Activated CD8-positive, alpha-beta memory T cell treated with anti-CD3 and anti-CD28 coated beads for 4 hours (primary cell): Measurements from ENCODE around the gene FST.

Experiments
- DNase-seq, 2 donors: peaks; one replicate each; pipeline ENCODE4 v3.0.0-alpha.2; 2020; ENCODE audit warnings: low read depth in 2 of 2

The FST gene

DNA sequence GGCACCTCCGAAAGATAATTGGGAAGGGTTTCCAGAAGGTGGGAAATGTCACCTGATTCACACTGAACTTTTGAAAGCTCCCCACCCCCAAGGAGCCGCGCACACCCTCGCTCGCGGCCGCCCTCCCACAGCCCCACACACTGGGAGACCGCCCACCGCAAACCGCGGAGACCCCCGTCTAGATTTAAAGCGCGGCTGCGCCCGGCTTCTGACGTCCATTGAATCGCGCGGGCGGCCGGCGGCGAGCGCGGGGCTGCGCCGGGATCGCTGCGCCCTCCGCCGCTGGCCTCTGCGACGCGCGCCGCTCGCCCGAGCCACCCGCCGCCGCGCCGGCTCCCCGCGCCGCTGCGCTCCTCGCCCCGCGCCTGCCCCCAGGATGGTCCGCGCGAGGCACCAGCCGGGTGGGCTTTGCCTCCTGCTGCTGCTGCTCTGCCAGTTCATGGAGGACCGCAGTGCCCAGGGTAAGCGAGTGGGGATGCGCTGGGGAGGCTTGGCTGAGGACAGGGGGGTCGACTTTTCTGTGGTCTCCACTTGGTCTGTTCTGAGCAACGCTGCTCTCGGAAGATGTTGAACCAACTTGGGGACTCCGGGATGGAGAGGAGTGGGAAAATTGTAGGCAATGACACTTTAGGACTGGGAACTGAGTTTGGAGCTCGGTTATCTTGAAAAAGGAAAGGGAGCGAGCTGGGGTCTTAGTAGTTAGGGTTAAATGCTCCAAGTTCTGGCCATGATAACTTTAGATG lies at the start of gene FST:
FST (plus strand) TSS at position 214 of the 743 bp plus-strand sequence; CDS start at position 377, 163 bp downstream.
- DNase-seq = no peak

DNA sequence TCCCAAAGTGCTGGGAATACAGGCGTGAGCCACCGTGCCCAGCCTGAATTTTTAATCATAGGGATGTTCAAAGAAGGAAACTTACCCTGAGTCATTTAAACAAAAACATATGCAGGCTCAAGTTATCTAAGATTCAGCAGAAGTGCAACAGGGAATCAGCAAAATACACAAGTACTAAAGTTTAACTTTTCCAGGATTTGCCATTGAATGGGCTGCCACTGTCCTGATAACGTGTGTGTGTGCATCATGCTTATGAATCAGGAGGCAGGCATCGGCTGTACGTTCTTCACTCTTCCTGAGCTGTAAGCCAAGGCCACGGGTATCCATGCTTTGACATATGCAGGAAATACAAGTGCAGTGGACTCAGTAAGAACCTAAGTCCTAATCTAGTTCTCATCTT lies 48.8 kb upstream of the FST start:
- DNase-seq = no peak

GRCh38 chr5:53433026-53433425 lies 47.4 kb upstream of the FST start:
- no peak for DNase-seq

GRCh38 chr5:53434541-53434940 lies 45.9 kb upstream of the FST start:
- no peak for DNase-seq

DNA sequence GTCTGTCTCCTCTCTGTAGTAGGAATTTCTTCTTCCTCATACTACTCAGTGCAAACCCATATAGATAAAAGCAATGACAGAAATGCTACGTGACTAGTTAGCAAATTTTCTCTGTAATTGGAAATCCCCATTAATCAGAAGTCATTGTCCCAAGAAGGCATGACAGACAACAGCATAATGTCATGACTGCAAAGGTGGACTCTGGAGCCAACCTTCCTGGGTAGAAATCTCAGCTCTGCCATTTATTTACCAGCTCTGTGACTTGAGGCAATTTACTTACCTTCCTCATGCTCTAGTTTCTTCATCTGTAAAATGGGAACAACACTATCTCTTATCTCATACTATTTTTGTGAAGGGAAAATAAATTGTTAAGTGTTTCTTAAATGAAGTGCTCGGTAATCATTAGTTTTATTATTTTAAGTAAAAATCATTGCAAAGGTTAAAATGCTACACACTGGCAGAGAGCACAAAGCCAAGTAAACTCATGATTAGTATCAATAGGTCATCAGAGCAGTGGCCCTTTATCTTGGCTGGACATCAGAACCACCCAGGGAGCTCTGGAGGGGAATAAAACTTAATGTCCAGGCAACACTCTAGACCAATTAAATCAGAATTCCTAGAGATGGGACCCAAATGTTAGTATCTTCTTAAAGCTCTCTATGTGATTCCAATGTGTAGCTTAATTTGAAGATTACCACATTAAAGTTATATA lies 43.8 kb upstream of the FST start:
- no peak for DNase-seq

GRCh38 chr5:53438079-53438478 lies 42.4 kb upstream of the FST start:
- no peak for DNase-seq

DNA sequence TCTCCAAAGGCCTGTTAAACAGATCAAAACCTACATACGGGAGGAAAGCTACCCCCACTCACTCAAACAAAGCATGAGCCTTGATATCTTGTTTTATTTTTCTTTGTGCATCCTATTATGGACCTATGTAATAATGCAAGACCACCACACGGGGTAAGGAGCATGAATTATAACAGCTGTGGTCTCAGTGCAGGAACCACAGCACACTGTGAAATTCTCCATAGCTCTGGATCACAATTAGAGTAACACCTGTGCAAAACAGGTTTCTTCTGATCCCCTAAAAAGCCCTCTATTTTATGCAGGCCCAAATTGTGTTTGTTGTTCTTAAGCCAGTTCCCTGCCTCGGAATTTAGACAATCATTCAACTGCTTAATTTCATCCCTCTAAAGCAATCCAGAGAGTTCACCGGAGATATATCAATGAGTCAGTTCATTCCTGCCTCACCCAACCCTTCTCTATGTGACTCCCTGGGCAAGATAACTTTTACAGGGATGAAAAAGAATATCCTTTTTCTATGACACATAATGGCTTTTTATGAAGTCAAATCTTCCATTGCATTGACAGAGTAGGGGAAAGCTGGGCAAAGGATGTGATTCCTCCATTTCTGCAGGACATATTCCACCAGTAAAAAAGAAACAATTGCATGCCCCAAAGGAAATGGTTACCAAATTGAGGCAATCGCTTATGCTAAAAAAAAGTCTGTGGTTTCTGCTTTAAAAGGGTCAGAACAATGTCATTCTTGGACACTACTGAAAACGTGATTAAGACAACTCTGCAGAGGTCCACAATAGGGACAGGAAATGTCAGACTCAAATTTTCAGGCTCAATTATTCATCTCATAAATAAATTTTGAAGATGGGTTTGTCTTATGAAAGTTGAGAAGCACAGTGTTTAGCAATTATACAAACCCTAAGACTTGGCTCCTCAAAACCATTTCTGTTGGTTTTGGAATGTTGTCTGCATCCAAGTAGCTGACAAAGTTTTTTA lies 41.6 kb upstream of the FST start:
- no peak for DNase-seq

GRCh38 chr5:53442961-53443360 lies 37.5 kb upstream of the FST start:
- DNase-seq = no peak

DNA sequence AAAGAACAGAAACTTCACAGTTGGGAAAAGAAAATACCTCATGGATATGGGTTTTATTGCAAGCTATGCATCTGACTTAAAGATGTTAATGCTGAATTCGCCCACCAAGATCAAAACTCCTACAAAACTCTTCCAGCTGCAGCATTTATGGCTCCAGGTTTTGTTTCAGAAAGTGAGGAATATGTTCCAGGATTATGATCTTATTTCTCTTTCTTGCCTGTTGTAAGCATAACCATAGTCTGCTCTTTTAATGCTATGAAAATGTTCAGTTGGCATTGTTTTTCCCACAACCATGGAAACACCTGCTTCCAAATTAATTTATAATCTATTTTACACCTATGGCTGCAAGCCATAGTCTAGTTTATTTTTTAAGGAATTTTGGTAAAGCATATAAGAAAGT lies 34.9 kb upstream of the FST start:
- DNase-seq = no peak

- DNase-seq = no peak
Observed at GRCh38 chr5:53446908-53447307, 33.5 kb upstream of the FST start.

- DNase-seq = no peak
Observed at GRCh38 chr5:53448851-53449250, 31.6 kb upstream of the FST start.

- DNase-seq = no peak
Observed at GRCh38 chr5:53453898-53454718, 26.3 kb upstream of the FST start.

DNA sequence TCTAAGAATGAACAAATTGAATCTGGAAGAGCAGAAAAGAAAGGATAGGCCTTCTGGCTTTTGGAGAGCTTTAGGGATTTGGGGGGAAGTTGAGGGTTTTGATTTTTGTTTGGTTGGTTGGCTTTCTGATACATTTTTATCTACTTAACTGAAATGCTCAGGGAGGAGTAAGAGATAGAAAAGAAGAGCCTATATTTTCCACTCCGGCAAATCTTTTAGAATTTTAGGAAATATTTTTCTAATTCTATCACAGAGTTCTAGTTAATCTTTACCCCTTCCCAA lies 25.8 kb upstream of the FST start:
- no peak for DNase-seq

DNA sequence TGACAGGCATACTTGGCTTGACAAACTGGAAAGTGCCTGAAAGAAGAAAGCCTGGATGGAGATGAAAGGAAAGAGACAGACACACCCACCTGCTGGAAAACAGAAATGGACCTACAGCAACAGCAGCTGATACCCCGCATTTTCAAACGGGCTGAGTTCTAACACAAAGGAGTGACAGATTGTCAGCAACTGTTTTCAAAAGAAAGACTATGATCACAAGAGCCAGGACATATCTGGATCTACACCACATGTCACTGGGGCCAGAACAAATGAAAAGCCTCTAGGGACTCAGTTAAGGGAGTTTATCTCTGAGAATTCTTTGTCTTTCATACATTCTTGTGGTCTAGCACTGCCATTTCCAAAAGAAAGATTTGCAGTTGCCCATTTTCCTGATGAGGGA lies 24.1 kb upstream of the FST start:
- no peak for DNase-seq

GRCh38 chr5:53463909-53464621 lies 16.4 kb upstream of the FST start:
- no peak for DNase-seq

- no peak for DNase-seq
Observed at GRCh38 chr5:53464722-53465121, 15.7 kb upstream of the FST start.

DNA sequence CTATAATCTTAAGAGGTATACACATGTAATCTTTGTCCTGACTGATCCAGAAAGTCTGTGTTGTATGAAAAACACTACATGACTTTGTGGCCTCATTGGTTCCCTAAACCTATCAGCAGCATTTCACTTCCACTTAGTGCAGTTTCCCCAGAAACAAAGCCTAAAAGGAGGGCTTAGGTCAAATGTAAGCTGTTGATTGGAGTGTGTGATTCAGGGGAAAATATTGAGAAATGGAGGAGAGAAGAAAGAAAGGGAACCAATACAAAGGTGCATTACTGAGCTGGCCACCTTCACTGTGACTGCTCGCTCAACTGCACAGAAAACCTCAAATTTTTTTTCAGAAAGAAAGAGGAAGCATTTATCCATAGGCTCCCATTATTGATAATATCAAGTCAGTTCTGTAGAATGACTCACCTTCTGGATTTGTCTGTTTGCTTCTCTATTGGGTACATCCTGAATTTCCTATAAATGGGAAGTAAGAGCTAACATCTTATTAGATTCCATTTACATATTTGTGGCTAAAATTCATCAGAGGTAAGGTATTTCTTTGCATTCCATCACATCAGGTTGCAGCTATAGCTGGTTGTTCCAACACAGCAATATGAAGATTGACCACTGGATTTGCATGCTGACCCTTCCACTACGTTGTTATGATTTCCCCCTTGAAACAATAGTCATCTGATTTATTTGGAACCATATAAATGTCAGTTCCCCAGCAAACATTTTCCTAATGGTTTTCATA lies 10.3 kb upstream of the FST start:
- DNase-seq = no peak

- no peak for DNase-seq
Observed at GRCh38 chr5:53472279-53472678, 8.2 kb upstream of the FST start.

DNA sequence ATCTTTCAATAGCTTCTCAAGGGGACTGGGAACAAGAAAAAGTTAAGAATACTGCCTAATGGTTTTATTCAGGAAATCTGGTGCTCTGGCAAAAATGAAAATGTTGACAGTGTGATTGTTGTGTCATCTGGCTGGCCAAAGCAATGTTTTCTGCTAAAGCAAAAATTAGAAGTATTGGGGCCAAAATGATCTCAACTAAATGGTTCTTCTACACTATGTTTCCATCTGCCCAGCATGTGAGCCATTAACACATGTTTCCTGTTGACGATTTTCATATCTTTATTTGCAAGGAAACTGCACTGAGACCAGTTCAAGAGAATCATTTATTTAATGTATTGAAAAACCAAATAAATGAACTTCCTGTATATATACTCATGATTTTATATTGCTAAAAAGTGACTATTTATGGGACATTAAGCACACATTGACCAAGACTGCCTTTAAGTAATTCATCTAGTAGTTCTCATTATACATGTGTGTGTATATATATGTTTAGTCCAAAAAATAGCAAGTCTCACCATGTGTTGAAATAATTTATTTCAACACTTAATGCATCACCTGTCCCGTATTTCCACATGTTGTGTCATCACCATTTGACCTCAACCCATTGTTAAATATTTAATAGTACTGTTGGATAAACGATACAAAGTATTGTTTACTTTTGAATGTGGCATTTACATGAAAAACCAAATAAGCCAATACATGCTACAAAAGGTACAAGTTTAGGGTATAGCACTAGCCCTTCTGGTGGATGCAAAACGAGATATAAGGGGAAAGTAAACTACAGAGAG lies 7.5 kb upstream of the FST start:
- DNase-seq = no peak
